Mucosa of descending colon (tissue), 3 donors: ENCODE results near the gene RSF1. TPM values are rescaled to one million over a fixed set of nuclear protein-coding genes. Genes with fewer than 3 reads are reported as not detected.
"Not testable (repeated sequence)": the region's sequence is repeated elsewhere in the genome, so short reads cannot be mapped to it uniquely, and the experiment has no call there.

Experiments
- ATAC-seq: fragments of 200-7000 bp; cut with Tn5 transposase; one replicate; pipeline ENCODE4 v1.9.1; 2020; ENCODE audit warnings: mild to moderate bottlenecking, moderate library complexity
- DNase-seq, 3 donors: peaks; one replicate each; pipeline ENCODE4 v3.0.0-alpha.2; 2020
- H3K36me3 ChIP-seq: fragments of 200-600 bp; one replicate; pipeline ENCODE4 v1.8.0; 2021; ENCODE audit warnings: low read depth, mild to moderate bottlenecking
- H3K4me1 ChIP-seq: fragments of 200-600 bp; one replicate; pipeline ENCODE4 v1.8.0; 2021; ENCODE audit warnings: low read depth, mild to moderate bottlenecking
- H3K4me3 ChIP-seq: fragments of 200-600 bp; one replicate; pipeline ENCODE4 v1.8.0; 2021; ENCODE audit warnings: mild to moderate bottlenecking
- H3K9me3 ChIP-seq: fragments of 200-600 bp; one replicate; pipeline ENCODE4 v1.8.0; 2021; ENCODE audit warnings: mild to moderate bottlenecking
- CTCF ChIP-seq: fragments of 200-600 bp; IDR thresholded peaks from one replicate; pipeline ENCODE4 v1.8.0; 2022; ENCODE audit warnings: antibody characterized with exemption, mild to moderate bottlenecking
- intact Hi-C, 2 donors: fragments of 100-400 bp; cut with DNase I in 1 of 2; cut with micrococcal nuclease in 1 of 2; formaldehyde crosslinking; loops; one replicate each; pipeline versions ENCODE4 v1.11.0 to v1.11.1; 2022; cut with DNase I, micrococcal nuclease
- total RNA-seq, 3 donors: library from RNA; stranded (reverse); fragmentation: NEBNext Ultra II Directional in 2 of 3; extraction: Animal tissue kit (Norgen Biotek cat#: 25700) in 2 of 3; gene quantifications; one replicate each; pipeline versions ENCODE4 v1.2.1 to v1.2.4, GENCODE V29; 2021 to 2023
- donor health status: DM: no; HTN: no; CAD: no; lungs with moderate emphysema.
- donor health status: DM: no; HTN: no; CAD: no.
- donor health status: DM: no; HTN: yes; CAD: no.

Gene RSF1
- total RNA-seq, 3 donors from 2014 or later, result 43.7 to 80.2 (median 44.4) TPM

DNA sequence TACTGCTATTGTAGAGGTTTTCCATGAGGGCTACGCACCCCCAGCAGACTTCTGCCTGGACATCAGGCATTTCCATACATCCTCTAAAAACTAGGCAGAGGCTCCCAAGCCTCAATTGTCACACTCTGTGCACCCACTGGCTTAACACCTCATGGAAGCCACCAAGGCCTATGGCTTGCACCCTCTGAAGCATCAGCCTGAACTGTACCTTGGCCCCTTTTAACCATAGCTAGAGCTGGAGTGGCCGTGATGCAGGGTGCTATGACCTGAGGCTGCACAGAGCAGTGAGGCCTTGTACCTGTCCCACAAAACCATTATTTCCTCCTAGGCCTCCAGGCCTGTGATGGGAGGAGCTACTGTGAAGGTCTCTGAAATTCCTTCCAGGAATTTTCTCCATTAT, 34.3 kb upstream of the RSF1 start:
- Histone ChIP-seq H3K4me3 (no peak overlapping the region), H3K4me1 (no peaks in the 10 kb centered on the region), H3K9me3 (peaks cover 20% of the 10 kb centered on the region), H3K36me3 (no peaks in the 10 kb centered on the region)
- intact Hi-C loops, result no loop called here
- ATAC-seq, result no peak
- no peak for DNase-seq
- TF ChIP-seq CTCF, result no peak

DNA sequence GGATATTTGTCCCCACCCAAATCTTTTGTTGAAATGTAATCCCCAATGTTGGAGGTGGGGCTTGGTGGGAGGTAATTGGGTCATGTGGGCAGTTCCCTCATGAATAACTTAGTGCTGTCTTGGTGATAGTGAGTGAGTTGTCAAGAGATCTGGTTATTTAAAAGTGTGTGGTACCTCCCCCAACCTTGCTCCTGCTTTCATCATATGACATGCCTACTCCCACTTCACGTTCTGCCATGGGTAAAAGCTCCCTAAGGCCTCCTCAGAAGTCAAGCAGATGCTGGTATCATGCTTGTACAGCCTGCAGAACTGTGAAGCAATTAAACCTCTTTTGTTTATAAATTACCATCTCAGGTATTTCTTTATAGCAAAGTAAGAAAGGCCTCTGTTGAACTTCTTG, 31.0 kb upstream of the RSF1 start:
- H3K9me3 ChIP-seq, result peaks cover 20% of the 10 kb centered on the region
- H3K4me1 ChIP-seq, result no peaks in the 10 kb centered on the region
- intact Hi-C loops, result no loop called here
- ATAC-seq (no peak), DNase-seq (no peak)
- no peaks in the 10 kb centered on the region for H3K36me3 ChIP-seq
- no peak overlapping the region for H3K4me3 ChIP-seq
- TF ChIP-seq CTCF, result no peak

DNA sequence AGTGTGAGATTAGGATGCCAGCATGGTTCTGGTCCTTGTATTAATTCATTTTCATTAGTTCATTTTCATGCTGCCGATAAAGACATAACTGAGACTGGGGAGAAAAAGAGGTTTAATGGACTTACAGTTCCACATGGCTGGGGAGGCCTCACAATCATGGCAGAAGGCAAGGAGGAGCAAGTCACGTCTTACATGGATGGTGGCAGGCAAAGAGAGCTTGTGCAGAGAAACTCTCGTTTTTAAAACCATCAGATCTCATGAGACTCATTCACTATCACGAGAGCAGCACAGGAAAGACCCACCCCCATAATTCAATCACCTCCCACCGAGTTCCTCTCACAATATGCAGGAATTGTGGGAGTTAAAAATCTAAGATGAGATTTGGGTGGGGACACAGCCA, 23.2 kb upstream of the RSF1 start:
- H3K4me1 ChIP-seq, DNase-seq, intact Hi-C loops, H3K36me3 ChIP-seq, H3K4me3 ChIP-seq, H3K9me3 ChIP-seq, ATAC-seq: not testable (repeated sequence)

DNA sequence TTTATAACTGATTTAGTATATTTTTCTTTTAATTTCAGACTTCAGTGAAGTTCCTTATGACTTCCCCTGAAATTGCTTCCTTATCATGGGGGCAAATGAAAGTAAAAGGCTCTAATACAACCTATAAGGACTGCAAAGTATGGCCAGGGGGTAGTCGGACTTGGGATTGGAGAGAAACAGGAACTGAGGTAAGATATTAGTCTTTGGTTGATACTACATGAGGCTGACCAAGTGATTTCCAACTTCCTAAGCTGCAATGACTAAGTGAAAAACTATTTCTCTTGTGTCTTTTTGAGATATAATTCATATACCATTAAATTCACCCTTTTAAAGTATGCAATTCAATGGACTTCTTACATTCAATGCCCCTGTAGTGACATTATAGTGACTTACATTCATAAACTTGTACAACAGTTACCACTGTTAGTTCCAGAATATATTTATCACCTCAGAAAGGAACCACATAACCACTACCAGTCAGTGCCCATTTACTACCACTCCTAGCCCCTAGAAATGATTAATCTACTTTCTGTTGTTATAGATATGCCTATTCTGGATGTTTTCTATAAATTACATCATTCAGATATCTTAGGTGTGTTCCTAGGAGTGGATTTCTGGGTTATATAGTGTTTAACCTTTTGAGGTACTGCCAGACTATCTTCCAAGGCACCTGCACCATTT, 22.1 kb upstream of the RSF1 start:
- DNase-seq, result no peak
- TF ChIP-seq CTCF, result no peak
- intact Hi-C loops, result no loop called here
- Histone ChIP-seq H3K9me3 (no peaks in the 10 kb centered on the region), H3K4me3 (no peak overlapping the region), H3K36me3 (no peaks in the 10 kb centered on the region), H3K4me1 (no peaks in the 10 kb centered on the region)
- ATAC-seq, result no peak

GRCh38 chr11:77833302-77833701, 12.8 kb upstream of the RSF1 start:
- intact Hi-C loops, result no loop called here
- Histone ChIP-seq H3K4me3 (no peak overlapping the region), H3K36me3 (no peaks in the 10 kb centered on the region), H3K4me1 (no peaks in the 10 kb centered on the region), H3K9me3 (no peaks in the 10 kb centered on the region)
- no peak for TF ChIP-seq CTCF
- DNase-seq (no peak), ATAC-seq (no peak)

DNA sequence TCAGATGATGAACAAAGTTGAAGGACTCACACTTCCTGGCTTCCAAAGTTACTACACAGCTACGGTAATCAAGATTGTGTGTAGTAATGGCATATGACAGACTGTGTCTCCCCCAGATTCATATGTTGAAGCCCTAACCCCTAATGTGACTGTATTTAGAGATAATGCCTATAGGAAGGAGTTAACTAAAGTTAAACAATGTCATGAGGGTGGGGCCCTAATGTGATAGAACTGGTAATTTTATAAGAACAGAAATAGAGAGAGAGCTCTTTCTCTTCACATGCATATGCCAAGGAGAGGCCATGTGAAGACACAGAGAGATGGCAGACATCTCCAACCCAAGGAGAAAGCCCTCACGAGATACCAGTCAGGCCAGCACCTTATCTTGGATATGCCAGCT, 8.4 kb upstream of the RSF1 start:
- intact Hi-C loops, result no loop called here

More for the DNA sequence above, 8.4 kb upstream of the RSF1 start:
- no peak for ATAC-seq
- Histone ChIP-seq H3K4me1 (no peaks in the 10 kb centered on the region), H3K9me3 (no peaks in the 10 kb centered on the region), H3K4me3 (no peak overlapping the region), H3K36me3 (no peaks in the 10 kb centered on the region)
- DNase-seq, result no peak
- TF ChIP-seq CTCF, result no peak
